NCI-H774 (cell line): ENCODE results near the gene LMTK3.

Source experiments
- DNase-seq: peaks from one replicate; lab custom pipeline; 2025; lab: John Stamatoyannopoulos, UW

LMTK3 gene

GRCh38 chr19:48471836-48472235 is 39.8 kb downstream of the LMTK3 start:
- no peak for DNase-seq

- no peak for DNase-seq
Observed at GRCh38 chr19:48470856-48471255, 40.8 kb downstream of the LMTK3 start.

- DNase-seq = no peak
Observed at GRCh38 chr19:48469934-48470680, 41.5 kb downstream of the LMTK3 start.

GRCh38 chr19:48469289-48469881 is 42.2 kb downstream of the LMTK3 start, which contains the start of gene CYTH2:
CYTH2 (plus strand) TSS chr19:48469369; CDS start chr19:48469508, 139 bp downstream.
- DNase-seq = peak; percentile 80

GRCh38 chr19:48468772-48469288 is 42.8 kb downstream of the LMTK3 start:
- peak; percentile 100 for DNase-seq

GRCh38 chr19:48466561-48467325 is 44.9 kb downstream of the LMTK3 start:
- no peak for DNase-seq

- DNase-seq = no peak
Observed at GRCh38 chr19:48465215-48465614, 46.4 kb downstream of the LMTK3 start.

- no peak for DNase-seq
Observed at GRCh38 chr19:48461982-48462655, 49.5 kb downstream of the LMTK3 start.

GRCh38 chr19:48461651-48461981 is 50.0 kb downstream of the LMTK3 start:
- no peak for DNase-seq

GRCh38 chr19:48458016-48458415 is 53.6 kb downstream of the LMTK3 start:
- DNase-seq = no peak

- no peak for DNase-seq
Observed at GRCh38 chr19:48456864-48457263, 54.8 kb downstream of the LMTK3 start.

GRCh38 chr19:48455908-48456562 is 55.6 kb downstream of the LMTK3 start:
- DNase-seq = no peak

- no peak for DNase-seq
Observed at GRCh38 chr19:48455171-48455907, 56.3 kb downstream of the LMTK3 start, which contains the start of gene KCNJ14. KCNJ14 (plus strand) TSS chr19:48455574; CDS start chr19:48461725, 6,151 bp downstream.

- DNase-seq = no peak
Observed at GRCh38 chr19:48454150-48454730, 57.4 kb downstream of the LMTK3 start.

GRCh38 chr19:48452289-48453190 is 59.1 kb downstream of the LMTK3 start:
- DNase-seq = no peak

- DNase-seq = no peak
Observed at GRCh38 chr19:48451624-48452023, 60.0 kb downstream of the LMTK3 start.

GRCh38 chr19:48450863-48451262 is 60.8 kb downstream of the LMTK3 start:
- no peak for DNase-seq

- DNase-seq = no peak
Observed at GRCh38 chr19:48450441-48450840, 61.2 kb downstream of the LMTK3 start.

- no peak for DNase-seq
Observed at GRCh38 chr19:48448563-48448962, 63.1 kb downstream of the LMTK3 start.
